Measurements from ENCODE around the gene ACTMAP. TPM values are rescaled to one million over a fixed set of nuclear protein-coding genes. Genes with fewer than 3 reads are reported as not detected.
"Not testable (repeated sequence)": the region's sequence is repeated elsewhere in the genome, so short reads cannot be mapped to it uniquely, and the experiment has no call there.

ACTMAP gene
- total and polyA plus RNA-seq, 2 experiments from 2014 or later: 3.2 to 14.8 TPM

DNA sequence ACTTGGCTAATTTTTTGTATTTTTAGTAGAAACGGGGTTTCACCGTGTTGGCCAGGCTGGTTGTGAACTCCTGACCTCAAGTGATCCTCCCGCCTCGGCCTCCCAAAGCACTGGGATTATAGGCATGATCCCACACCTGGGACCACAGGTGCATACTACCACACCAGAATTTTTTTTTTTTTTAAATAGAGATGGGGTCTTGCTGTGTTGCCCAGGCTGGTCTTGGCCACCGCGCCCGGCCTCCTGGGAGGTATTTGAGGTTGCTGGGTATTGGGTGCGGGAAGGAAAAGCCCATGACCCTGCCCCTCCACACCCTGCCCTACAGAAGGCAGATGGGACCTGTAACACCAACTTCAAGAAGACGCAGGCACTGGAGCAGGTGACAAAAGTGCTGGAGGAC lies 13.6 kb downstream of the ACTMAP start:
- Histone ChIP-seq H3K9me3 (ENCODE audit: low read depth) (no peaks in the 10 kb centered on the region), H4K20me1 (ENCODE audit: insufficient read depth, poor library complexity, severe bottlenecking) (no peaks in the 10 kb centered on the region), H3K79me2 (no peaks in the 10 kb centered on the region), H2AFZ (no peak overlapping the region), H3K4me3 (no peak overlapping the region), H3K9me2 (replicated peaks; ENCODE audit: insufficient read depth) (no peaks in the 10 kb centered on the region), H3K4me2 (no peak overlapping the region), H3K4me1 (ENCODE audit: insufficient read depth) (no peaks in the 10 kb centered on the region), H3K27me3 (no peaks in the 10 kb centered on the region), H3K27ac (no peak overlapping the region), H3K36me3 (replicated peaks; ENCODE audit: insufficient read depth, low read depth) (no peaks in the 10 kb centered on the region)
- no peak for DNase-seq (ENCODE audit: low spot score)
- TF ChIP-seq CTCF (IDR thresholded peaks at IDR 0.05; ENCODE audit: poor library complexity) (no peak), EZH2 (IDR thresholded peaks at IDR 0.05; ENCODE audit: borderline replicate concordance) (no peak), EZH2phosphoT487 (IDR thresholded peaks at IDR 0.05; ENCODE audit: low read depth, severe bottlenecking, unreplicated experiment) (no peak)
- 88% methylated on average over 9 of the region's 9 CpGs for WGBS (ENCODE audit: low lambda C conversion rate, missing lambda C conversion rate)

DNA sequence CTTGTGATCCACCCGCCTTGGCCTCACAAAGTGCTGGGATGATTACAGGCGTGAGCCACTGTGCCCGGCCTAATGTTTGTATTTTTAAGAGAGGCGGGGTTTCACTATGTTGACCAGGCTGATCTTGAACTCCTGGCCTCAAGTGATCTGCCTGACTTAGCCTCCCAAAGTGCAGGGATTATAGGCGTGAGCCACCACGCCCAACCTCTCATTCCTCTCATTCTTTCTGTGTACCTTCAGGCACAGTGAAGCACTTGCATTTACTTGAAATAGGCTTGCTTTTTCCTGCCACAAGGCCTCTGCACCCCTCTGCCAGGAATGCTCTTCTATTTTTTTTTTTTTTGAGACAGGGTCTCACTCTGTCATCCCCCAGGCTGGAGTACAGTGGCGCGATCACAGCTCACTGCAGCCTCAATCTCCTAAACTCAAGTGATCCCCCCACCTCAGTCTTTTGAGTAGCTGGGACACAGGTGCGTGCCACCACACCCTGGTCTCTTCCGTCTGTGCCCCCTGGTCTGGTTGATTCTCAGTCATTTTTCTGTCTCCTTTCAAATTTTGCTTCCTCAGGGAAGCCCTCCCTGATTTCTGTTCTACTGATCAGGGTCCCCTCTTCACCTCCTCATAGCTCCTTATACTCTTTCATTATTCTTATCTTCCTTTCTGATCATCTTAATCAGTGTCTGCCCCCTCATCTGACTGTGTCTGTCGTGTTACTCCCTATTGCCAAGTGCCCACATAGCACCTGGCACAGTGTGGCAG lies 15.1 kb downstream of the ACTMAP start:
- H3K27ac ChIP-seq: peak overlapping the region; percentile 28
- H3K9me3 ChIP-seq (ENCODE audit: low read depth): no peaks in the 10 kb centered on the region
- 80% methylated on average over 11 of the region's 11 CpGs for WGBS (ENCODE audit: low lambda C conversion rate, missing lambda C conversion rate)
- H3K27me3 ChIP-seq: no peaks in the 10 kb centered on the region
- no peak overlapping the region for H2AFZ ChIP-seq
- no peak for DNase-seq (ENCODE audit: low spot score)
- H3K4me1 ChIP-seq (ENCODE audit: insufficient read depth): no peaks in the 10 kb centered on the region
- H3K4me2 ChIP-seq: no peak overlapping the region
- no peaks in the 10 kb centered on the region for H4K20me1 ChIP-seq (ENCODE audit: insufficient read depth, poor library complexity, severe bottlenecking)
- H3K4me3 ChIP-seq: no peak overlapping the region
- no peaks in the 10 kb centered on the region for H3K79me2 ChIP-seq
- TF ChIP-seq EZH2phosphoT487 (IDR thresholded peaks at IDR 0.05; ENCODE audit: low read depth, severe bottlenecking, unreplicated experiment): no peak
- TF ChIP-seq CTCF (IDR thresholded peaks at IDR 0.05; ENCODE audit: poor library complexity): no peak
- TF ChIP-seq EZH2 (IDR thresholded peaks at IDR 0.05; ENCODE audit: borderline replicate concordance): no peak
- no peaks in the 10 kb centered on the region for H3K36me3 ChIP-seq (replicated peaks; ENCODE audit: insufficient read depth, low read depth)
- H3K9me2 ChIP-seq (replicated peaks; ENCODE audit: insufficient read depth): no peaks in the 10 kb centered on the region

DNA sequence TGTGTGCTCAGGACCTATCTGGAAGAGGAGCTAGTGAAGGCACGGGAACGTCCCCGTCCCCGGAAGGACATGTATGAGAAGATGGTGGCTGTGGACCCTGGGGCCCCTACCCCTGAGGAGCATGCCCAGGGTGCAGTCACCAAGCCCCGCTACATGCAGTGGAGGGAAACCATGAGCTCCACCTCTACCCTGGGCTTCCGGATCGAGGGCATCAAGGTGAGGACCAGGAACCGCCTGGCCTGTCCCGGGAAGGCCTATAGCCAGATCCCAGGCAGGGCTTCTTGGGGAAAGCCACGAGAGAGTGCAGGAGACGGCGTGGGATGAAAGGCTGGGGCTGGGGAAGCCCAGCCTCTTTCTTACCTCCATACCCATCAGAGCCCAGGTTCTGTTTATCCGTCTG lies 17.1 kb downstream of the ACTMAP start:
- DNase-seq (ENCODE audit: low spot score): no peak
- Histone ChIP-seq H3K9me2 (replicated peaks; ENCODE audit: insufficient read depth) (no peaks in the 10 kb centered on the region), H3K4me1 (ENCODE audit: insufficient read depth) (no peaks in the 10 kb centered on the region), H4K20me1 (ENCODE audit: insufficient read depth, poor library complexity, severe bottlenecking) (no peaks in the 10 kb centered on the region), H3K36me3 (replicated peaks; ENCODE audit: insufficient read depth, low read depth) (no peaks in the 10 kb centered on the region), H3K27me3 (no peaks in the 10 kb centered on the region), H2AFZ (no peak overlapping the region), H3K27ac (no peak overlapping the region), H3K4me3 (no peak overlapping the region), H3K9me3 (ENCODE audit: low read depth) (no peaks in the 10 kb centered on the region), H3K79me2 (peaks cover 11% of the 10 kb centered on the region), H3K4me2 (no peak overlapping the region)
- 96% methylated on average over 13 of the region's 13 CpGs for WGBS (ENCODE audit: low lambda C conversion rate, missing lambda C conversion rate)
- no peak for TF ChIP-seq EZH2phosphoT487 (IDR thresholded peaks at IDR 0.05; ENCODE audit: low read depth, severe bottlenecking, unreplicated experiment)
- TF ChIP-seq CTCF (IDR thresholded peaks at IDR 0.05; ENCODE audit: poor library complexity): no peak
- TF ChIP-seq EZH2 (IDR thresholded peaks at IDR 0.05; ENCODE audit: borderline replicate concordance): no peak

DNA sequence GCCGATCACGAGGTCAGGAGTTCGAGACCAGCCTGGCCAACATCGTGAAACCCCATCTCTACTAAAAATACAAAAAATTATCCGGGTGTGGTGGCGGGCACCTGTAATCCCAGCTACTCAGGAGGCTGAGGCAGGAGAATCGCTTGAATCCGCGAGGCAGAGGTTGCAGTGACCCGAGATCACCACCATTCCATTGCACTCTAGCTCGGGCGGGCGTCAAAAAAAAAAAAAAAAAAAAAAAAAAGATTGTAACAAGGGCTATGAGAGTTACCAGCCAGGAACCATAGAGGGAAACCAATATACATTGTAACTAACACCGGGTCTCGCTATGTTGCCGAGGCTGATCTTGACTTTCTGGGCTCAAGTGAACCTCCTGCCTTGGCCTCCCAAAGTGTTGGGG lies 18.0 kb downstream of the ACTMAP start:
- H3K27ac ChIP-seq; H4K20me1 ChIP-seq (ENCODE audit: insufficient read depth, poor library complexity, severe bottlenecking); H3K27me3 ChIP-seq; H3K9me3 ChIP-seq (ENCODE audit: low read depth); H3K4me1 ChIP-seq (ENCODE audit: insufficient read depth); H3K9me2 ChIP-seq (replicated peaks; ENCODE audit: insufficient read depth); H3K36me3 ChIP-seq (replicated peaks; ENCODE audit: insufficient read depth, low read depth); H3K4me2 ChIP-seq; H3K4me3 ChIP-seq; H2AFZ ChIP-seq; DNase-seq (ENCODE audit: low spot score): not testable (repeated sequence)
- 98% methylated on average over 16 of the region's 16 CpGs for WGBS (ENCODE audit: low lambda C conversion rate, missing lambda C conversion rate)
- peaks cover 19% of the 10 kb centered on the region for H3K79me2 ChIP-seq

- not testable (repeated sequence) for H3K4me2 ChIP-seq; H2AFZ ChIP-seq; H3K27me3 ChIP-seq; H3K27ac ChIP-seq; H3K4me1 ChIP-seq (ENCODE audit: insufficient read depth); DNase-seq (ENCODE audit: low spot score); H3K9me2 ChIP-seq (replicated peaks; ENCODE audit: insufficient read depth); H3K9me3 ChIP-seq (ENCODE audit: low read depth); H3K4me3 ChIP-seq; H3K36me3 ChIP-seq (replicated peaks; ENCODE audit: insufficient read depth, low read depth)
- WGBS (ENCODE audit: low lambda C conversion rate, missing lambda C conversion rate): 97% methylated on average over 5 of the region's 5 CpGs
- Histone ChIP-seq H3K79me2 (peaks cover 40% of the 10 kb centered on the region), H4K20me1 (ENCODE audit: insufficient read depth, poor library complexity, severe bottlenecking) (peaks cover 16% of the 10 kb centered on the region)
Measured at GRCh38 chr19:40730065-40730464, 20.2 kb downstream of the ACTMAP start.
